H1 (cell line): Measurements from ENCODE around the gene TBK1. TPM values are rescaled to one million over a fixed set of nuclear protein-coding genes. Genes with fewer than 3 reads are reported as not detected.

Source experiments
- CREB1 ChIP-seq: IDR thresholded peaks from 2 replicates; pipeline ENCODE4 v1.6.1; 2012; ENCODE audit warnings: inconsistent platforms
- CTBP2 ChIP-seq: IDR thresholded peaks from 2 replicates; pipeline ENCODE4 v1.7.0; 2011; ENCODE audit warnings: borderline replicate concordance, mild to moderate bottlenecking, moderate library complexity, mixed read lengths, low read length; ENCODE audit not compliant: insufficient read depth, insufficient read length
- JUND ChIP-seq: IDR thresholded peaks from 2 replicates; pipeline ENCODE4 v1.6.1; 2011; ENCODE audit warnings: mild to moderate bottlenecking, improper control_type of control experiment, low read length
- PHF8 ChIP-seq: fragments of 200-600 bp; sonication (generic); conservative IDR thresholded peaks from 2 replicates; pipeline ENCODE4 v1.7.1; 2012; ENCODE audit warnings: low read depth, mild to moderate bottlenecking, inconsistent platforms, low read length, moderate library complexity
- polyA plus RNA-seq, 7 experiments: library from polyadenylated mRNA; depleted of rRNA in 3 of 7; stranded (reverse) in 5 of 7; unstranded in 2 of 7; fragments of >200 nt in 5 of 7; fragments of 200-250 nt in 2 of 7; gene quantifications; 1 replicate in 5 of 7; 2 replicates in 1 of 7; 4 replicates in 1 of 7; pipeline versions ENCODE4 v1.2.1 to v1.2.3, GENCODE V29; 2011 to 2013; ENCODE audit warnings: missing spikeins in 2 of 7, mixed read lengths in 2 of 7
- total RNA-seq: library from RNA; stranded (reverse); fragmentation: NEBNext Ultra II Directional; extraction: Animal tissue kit (Norgen Biotek cat#: 25700); gene quantifications from 2 replicates; pipeline ENCODE4 v1.2.1, GENCODE V29; 2021
- TF ChIP-seq, protein P1 (sequence below): fragments of 300-600 bp; sonication (generic); IDR thresholded peaks from 2 replicates; pipeline ENCODE4 v1.7.1; 2012; ENCODE audit warnings: low read length, moderate library complexity, mild to moderate bottlenecking, inconsistent platforms; ENCODE audit not compliant: insufficient replicate concordance
- TF ChIP-seq, protein P2 (sequence below): IDR thresholded peaks from 2 replicates; pipeline ENCODE4 v1.6.1; 2011; ENCODE audit warnings: low read depth, mild to moderate bottlenecking, low read length; ENCODE audit not compliant: insufficient read depth

TBK1 gene
- total and polyA plus RNA-seq, 2 of the 8 experiments (the other 6 are each of a cell fraction or from before 2014, with no cell fraction given) = 5.3 to 20.4 TPM

DNA sequence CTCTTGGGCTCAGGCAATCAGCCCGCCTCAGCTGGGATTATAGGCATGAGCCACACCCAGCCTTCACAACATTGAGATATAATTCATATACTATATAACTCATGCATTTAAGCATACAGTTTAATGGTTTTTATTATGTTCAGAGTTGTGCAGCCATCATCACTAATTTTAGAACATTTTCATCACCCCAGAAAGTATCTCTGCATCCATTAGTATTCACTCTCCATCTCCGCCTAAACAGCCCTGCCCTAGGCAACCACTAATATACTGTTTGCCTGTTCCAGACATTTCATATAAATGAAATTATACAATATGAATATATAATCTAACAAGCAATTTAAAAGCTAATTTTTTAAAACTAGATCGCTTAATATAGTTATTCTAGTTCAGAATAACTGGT, 34.7 kb downstream of the TBK1 start (continued):
- TF ChIP-seq, protein P1, sequence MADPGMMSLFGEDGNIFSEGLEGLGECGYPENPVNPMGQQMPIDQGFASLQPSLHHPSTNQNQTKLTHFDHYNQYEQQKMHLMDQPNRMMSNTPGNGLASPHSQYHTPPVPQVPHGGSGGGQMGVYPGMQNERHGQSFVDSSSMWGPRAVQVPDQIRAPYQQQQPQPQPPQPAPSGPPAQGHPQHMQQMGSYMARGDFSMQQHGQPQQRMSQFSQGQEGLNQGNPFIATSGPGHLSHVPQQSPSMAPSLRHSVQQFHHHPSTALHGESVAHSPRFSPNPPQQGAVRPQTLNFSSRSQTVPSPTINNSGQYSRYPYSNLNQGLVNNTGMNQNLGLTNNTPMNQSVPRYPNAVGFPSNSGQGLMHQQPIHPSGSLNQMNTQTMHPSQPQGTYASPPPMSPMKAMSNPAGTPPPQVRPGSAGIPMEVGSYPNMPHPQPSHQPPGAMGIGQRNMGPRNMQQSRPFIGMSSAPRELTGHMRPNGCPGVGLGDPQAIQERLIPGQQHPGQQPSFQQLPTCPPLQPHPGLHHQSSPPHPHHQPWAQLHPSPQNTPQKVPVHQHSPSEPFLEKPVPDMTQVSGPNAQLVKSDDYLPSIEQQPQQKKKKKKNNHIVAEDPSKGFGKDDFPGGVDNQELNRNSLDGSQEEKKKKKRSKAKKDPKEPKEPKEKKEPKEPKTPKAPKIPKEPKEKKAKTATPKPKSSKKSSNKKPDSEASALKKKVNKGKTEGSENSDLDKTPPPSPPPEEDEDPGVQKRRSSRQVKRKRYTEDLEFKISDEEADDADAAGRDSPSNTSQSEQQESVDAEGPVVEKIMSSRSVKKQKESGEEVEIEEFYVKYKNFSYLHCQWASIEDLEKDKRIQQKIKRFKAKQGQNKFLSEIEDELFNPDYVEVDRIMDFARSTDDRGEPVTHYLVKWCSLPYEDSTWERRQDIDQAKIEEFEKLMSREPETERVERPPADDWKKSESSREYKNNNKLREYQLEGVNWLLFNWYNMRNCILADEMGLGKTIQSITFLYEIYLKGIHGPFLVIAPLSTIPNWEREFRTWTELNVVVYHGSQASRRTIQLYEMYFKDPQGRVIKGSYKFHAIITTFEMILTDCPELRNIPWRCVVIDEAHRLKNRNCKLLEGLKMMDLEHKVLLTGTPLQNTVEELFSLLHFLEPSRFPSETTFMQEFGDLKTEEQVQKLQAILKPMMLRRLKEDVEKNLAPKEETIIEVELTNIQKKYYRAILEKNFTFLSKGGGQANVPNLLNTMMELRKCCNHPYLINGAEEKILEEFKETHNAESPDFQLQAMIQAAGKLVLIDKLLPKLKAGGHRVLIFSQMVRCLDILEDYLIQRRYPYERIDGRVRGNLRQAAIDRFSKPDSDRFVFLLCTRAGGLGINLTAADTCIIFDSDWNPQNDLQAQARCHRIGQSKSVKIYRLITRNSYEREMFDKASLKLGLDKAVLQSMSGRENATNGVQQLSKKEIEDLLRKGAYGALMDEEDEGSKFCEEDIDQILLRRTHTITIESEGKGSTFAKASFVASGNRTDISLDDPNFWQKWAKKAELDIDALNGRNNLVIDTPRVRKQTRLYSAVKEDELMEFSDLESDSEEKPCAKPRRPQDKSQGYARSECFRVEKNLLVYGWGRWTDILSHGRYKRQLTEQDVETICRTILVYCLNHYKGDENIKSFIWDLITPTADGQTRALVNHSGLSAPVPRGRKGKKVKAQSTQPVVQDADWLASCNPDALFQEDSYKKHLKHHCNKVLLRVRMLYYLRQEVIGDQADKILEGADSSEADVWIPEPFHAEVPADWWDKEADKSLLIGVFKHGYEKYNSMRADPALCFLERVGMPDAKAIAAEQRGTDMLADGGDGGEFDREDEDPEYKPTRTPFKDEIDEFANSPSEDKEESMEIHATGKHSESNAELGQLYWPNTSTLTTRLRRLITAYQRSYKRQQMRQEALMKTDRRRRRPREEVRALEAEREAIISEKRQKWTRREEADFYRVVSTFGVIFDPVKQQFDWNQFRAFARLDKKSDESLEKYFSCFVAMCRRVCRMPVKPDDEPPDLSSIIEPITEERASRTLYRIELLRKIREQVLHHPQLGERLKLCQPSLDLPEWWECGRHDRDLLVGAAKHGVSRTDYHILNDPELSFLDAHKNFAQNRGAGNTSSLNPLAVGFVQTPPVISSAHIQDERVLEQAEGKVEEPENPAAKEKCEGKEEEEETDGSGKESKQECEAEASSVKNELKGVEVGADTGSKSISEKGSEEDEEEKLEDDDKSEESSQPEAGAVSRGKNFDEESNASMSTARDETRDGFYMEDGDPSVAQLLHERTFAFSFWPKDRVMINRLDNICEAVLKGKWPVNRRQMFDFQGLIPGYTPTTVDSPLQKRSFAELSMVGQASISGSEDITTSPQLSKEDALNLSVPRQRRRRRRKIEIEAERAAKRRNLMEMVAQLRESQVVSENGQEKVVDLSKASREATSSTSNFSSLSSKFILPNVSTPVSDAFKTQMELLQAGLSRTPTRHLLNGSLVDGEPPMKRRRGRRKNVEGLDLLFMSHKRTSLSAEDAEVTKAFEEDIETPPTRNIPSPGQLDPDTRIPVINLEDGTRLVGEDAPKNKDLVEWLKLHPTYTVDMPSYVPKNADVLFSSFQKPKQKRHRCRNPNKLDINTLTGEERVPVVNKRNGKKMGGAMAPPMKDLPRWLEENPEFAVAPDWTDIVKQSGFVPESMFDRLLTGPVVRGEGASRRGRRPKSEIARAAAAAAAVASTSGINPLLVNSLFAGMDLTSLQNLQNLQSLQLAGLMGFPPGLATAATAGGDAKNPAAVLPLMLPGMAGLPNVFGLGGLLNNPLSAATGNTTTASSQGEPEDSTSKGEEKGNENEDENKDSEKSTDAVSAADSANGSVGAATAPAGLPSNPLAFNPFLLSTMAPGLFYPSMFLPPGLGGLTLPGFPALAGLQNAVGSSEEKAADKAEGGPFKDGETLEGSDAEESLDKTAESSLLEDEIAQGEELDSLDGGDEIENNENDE = no peak
- TF ChIP-seq PHF8 (no peak), JUND (no peak), CTBP2 (no peak), CREB1 (no peak)
- TF ChIP-seq, protein P2, sequence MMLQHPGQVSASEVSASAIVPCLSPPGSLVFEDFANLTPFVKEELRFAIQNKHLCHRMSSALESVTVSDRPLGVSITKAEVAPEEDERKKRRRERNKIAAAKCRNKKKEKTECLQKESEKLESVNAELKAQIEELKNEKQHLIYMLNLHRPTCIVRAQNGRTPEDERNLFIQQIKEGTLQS = no peak
